Measurements from ENCODE around the gene GPR35. TPM values are rescaled to one million over a fixed set of nuclear protein-coding genes. Genes with fewer than 3 reads are reported as not detected.
A peak's percentile ranks its signal among the peaks of the same experiment; 100 is the strongest.

GPR35 gene
- total RNA-seq, 1 experiment from 2014 or later, result not detected

GRCh38 chr2:240629619-240629967 is 4.3 kb downstream of the GPR35 start:
- no peak for DNase-seq (ENCODE audit: low read depth, low spot score)
- in situ Hi-C loops (cut with HindIII; ENCODE audit: low pct_unique_long_range_greater_than_20kb, low sequenced_read_pairs), result no loop called here

DNA sequence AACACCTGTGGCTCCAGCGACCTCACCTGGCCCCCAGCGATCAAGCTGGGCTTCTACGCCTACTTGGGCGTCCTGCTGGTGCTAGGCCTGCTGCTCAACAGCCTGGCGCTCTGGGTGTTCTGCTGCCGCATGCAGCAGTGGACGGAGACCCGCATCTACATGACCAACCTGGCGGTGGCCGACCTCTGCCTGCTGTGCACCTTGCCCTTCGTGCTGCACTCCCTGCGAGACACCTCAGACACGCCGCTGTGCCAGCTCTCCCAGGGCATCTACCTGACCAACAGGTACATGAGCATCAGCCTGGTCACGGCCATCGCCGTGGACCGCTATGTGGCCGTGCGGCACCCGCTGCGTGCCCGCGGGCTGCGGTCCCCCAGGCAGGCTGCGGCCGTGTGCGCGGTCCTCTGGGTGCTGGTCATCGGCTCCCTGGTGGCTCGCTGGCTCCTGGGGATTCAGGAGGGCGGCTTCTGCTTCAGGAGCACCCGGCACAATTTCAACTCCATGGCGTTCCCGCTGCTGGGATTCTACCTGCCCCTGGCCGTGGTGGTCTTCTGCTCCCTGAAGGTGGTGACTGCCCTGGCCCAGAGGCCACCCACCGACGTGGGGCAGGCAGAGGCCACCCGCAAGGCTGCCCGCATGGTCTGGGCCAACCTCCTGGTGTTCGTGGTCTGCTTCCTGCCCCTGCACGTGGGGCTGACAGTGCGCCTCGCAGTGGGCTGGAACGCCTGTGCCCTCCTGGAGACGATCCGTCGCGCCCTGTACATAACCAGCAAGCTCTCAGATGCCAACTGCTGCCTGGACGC is 4.9 kb downstream of the GPR35 start:
- no peak for DNase-seq (ENCODE audit: low read depth, low spot score)
- in situ Hi-C loops (cut with HindIII; ENCODE audit: low pct_unique_long_range_greater_than_20kb, low sequenced_read_pairs), result no loop called here

DNA sequence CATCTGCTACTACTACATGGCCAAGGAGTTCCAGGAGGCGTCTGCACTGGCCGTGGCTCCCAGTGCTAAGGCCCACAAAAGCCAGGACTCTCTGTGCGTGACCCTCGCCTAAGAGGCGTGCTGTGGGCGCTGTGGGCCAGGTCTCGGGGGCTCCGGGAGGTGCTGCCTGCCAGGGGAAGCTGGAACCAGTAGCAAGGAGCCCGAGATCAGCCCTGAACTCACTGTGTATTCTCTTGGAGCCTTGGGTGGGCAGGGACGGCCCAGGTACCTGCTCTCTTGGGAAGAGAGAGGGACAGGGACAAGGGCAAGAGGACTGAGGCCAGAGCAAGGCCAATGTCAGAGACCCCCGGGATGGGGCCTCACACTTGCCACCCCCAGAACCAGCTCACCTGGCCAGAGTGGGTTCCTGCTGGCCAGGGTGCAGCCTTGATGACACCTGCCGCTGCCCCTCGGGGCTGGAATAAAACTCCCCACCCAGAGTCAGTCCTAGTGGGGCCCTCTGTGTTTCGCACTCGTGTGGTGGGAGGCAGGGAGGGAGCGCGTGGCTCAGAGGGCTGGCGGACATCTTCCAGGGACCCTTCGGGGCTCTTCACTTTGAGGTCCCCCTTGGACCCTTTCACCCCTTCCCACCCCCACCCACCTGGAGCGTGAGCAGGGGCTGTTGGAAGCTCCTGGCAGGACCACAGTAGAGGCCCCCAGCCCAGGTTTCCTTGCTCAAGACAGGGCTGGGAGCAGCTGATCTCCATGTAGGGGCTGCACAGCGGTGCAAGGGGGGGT is 5.7 kb downstream of the GPR35 start:
- no peak for DNase-seq (ENCODE audit: low read depth, low spot score)

GRCh38 chr2:240631548-240632305 is 6.4 kb downstream of the GPR35 start:
- no peak for DNase-seq (ENCODE audit: low read depth, low spot score)
- in situ Hi-C loops (cut with HindIII; ENCODE audit: low pct_unique_long_range_greater_than_20kb, low sequenced_read_pairs), result no loop called here

More for the DNA sequence above, 5.7 kb downstream of the GPR35 start:
- in situ Hi-C loops (cut with HindIII; ENCODE audit: low pct_unique_long_range_greater_than_20kb, low sequenced_read_pairs), result no loop called here

DNA sequence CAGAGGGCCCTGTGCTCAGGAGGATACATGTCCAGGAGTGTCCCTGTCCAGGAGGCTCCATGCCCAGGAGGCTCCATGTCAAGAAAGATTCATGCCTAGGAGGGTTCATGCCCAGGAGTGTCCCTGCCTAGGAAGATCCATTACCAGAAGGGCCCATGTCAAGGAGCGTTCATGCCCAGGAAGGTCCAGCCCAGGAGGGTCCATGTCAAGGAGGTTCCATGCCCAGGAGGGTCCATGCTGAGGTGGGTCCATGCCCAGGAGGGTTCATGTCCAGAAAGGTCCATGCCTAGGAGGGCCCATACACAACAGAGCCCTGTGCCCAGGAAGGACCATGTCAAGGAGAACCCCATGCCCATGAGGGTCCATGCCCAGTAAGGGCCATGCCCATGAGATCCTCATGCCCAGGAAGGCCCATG is 7.0 kb downstream of the GPR35 start:
- no peak for DNase-seq (ENCODE audit: low read depth, low spot score)
- in situ Hi-C loops (cut with HindIII; ENCODE audit: low pct_unique_long_range_greater_than_20kb, low sequenced_read_pairs), result no loop called here

GRCh38 chr2:240635121-240635997 is 10.1 kb downstream of the GPR35 start:
- DNase-seq (ENCODE audit: low read depth, low spot score), result no peak
- in situ Hi-C loops (cut with HindIII; ENCODE audit: low pct_unique_long_range_greater_than_20kb, low sequenced_read_pairs), result no loop called here

DNA sequence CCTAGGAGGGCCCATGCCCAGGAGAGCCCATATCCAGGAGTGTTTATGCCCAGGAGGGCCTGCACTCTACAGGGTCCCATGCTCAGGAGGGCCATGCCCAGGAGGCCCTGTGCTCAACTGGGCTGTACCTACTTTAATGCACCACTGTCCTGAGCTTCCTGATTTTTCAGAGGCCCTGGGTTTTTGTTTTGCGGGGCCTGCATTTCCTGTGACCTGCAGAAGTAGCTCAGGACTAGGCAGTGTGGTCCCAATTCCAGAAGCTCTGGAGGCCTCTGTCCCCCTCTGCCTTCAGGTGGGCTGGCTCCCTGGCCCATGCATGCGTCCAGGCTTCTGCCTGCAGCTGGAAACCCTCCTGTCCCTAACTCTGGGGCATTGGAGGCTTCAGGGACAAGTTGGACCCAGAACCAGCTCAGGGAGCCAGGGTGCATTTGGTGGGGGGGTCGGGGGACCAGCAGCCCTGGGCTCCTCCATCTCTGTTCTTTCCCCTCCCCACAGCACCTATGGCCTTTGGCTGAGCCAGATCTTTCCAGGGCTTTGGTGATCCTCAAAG is 10.8 kb downstream of the GPR35 start:
- in situ Hi-C loops (cut with HindIII; ENCODE audit: low pct_unique_long_range_greater_than_20kb, low sequenced_read_pairs), result no loop called here
- no peak for DNase-seq (ENCODE audit: low read depth, low spot score)

DNA sequence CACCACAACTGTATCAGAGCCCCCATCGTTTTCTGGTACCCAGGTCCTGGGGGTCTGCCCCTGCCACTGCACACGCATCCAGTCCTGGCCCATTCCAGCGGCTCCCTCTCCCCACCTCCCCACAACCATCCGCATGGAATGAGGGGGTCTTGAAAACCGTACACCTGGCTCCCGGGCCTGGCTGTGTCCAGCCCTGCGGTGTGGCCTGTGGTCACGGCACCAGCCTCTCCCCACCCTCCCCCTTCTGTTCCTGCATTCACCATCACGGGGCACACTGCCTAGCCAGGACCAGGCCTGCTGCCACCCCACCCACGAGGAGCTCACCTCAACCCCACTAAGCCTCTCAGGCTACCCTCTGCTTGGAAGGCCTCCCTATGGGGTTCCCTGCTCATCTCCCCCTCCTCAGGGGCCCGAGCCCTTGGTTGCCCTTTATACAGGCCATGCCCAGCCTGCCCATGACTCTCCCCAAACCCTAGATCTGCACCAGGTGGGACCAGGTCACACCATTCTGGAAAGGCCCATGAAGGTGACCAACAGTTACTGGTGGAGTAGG is 11.4 kb downstream of the GPR35 start:
- no peak for DNase-seq (ENCODE audit: low read depth, low spot score)
- in situ Hi-C loops (cut with HindIII; ENCODE audit: low pct_unique_long_range_greater_than_20kb, low sequenced_read_pairs), result no loop called here

- DNase-seq (ENCODE audit: low read depth, low spot score), result no peak
- in situ Hi-C loops (cut with HindIII; ENCODE audit: low pct_unique_long_range_greater_than_20kb, low sequenced_read_pairs), result no loop called here
Measured at GRCh38 chr2:240637116-240637900, 12.0 kb downstream of the GPR35 start.

DNA sequence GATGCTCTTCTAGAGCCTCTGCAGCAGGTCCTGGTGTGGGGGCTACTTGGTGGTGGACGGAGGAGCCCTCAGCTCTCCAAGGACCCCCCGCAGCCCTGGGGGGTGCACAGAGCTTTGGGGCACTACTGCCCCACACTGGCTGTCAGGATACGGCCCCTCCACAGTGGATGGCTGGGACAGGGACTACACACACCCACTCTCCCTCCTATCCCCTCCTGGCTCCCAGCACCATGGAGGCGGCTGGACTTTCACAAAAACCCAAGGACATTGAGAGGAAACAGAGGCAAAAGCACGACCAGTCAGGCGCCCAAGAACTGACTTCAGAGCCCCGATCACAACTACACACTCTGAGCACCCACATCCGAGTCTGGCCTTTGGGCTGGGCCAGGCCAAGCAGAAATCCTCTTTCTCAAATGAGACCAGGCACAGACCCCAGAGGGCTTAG is 12.6 kb downstream of the GPR35 start:
- in situ Hi-C loops (cut with HindIII; ENCODE audit: low pct_unique_long_range_greater_than_20kb, low sequenced_read_pairs), result no loop called here
- DNase-seq (ENCODE audit: low read depth, low spot score), result no peak

- DNase-seq (ENCODE audit: low read depth, low spot score), result no peak
- in situ Hi-C loops (cut with HindIII; ENCODE audit: low pct_unique_long_range_greater_than_20kb, low sequenced_read_pairs), result no loop called here
Measured at GRCh38 chr2:240638512-240639160, 13.4 kb downstream of the GPR35 start.

- DNase-seq (ENCODE audit: low read depth, low spot score), result no peak
- in situ Hi-C loops (cut with HindIII; ENCODE audit: low pct_unique_long_range_greater_than_20kb, low sequenced_read_pairs), result no loop called here
Measured at GRCh38 chr2:240639566-240639965, 14.3 kb downstream of the GPR35 start.

- in situ Hi-C loops (cut with HindIII; ENCODE audit: low pct_unique_long_range_greater_than_20kb, low sequenced_read_pairs), result no loop called here
- peak; percentile 72 for DNase-seq (ENCODE audit: low read depth, low spot score)
Measured at GRCh38 chr2:240640939-240641338, 15.7 kb downstream of the GPR35 start.

DNA sequence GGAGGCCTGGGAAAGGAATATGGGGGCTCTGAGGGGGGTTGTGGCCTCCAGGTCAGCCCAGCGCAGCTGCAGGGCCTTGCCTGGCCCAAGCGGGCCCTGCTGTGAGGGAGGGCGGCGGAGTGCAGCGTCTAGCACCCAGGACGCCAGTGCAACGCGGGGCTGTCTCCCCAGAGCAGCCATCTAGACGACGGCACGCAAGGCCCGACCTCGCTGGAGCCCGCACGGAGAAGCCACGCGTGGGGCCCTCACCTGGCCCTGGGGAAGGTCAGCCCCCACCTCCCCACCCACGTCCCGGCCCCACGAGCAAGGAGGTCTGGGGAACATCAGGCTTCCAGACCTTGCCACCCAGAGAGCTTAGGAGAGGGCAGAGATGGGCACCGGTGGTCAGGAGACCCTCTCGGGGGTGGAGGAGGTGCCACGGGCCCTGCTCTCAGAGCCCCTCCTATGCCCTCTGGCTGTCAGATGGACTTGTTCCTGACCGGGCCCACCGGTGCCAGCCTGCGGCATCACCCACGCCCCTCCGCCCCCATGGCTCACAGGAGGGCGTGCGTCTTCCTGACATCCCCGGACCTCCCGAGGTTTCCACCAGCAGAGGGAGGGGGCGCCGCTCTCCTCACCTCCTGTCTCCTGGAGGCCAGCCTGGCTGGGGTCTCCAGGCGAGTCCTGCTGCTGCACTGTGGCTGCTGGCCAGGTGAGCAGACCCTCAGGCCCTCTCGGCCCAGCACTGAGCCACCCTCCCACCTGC is 17.0 kb downstream of the GPR35 start:
- in situ Hi-C loops (cut with HindIII; ENCODE audit: low pct_unique_long_range_greater_than_20kb, low sequenced_read_pairs), result no loop called here
- DNase-seq (ENCODE audit: low read depth, low spot score), result no peak

- in situ Hi-C loops (cut with HindIII; ENCODE audit: low pct_unique_long_range_greater_than_20kb, low sequenced_read_pairs), result no loop called here
- DNase-seq (ENCODE audit: low read depth, low spot score), result no peak
Measured at GRCh38 chr2:240642806-240643092, 17.5 kb downstream of the GPR35 start.
